SK-N-MC (cell line): ENCODE measurements around the gene PWWP2B.

Source experiments
- FOXP2 ChIP-seq: optimal IDR thresholded peaks from 2 replicates; pipeline ENCODE3; 2011; ENCODE audit warnings: mild to moderate bottlenecking, moderate library complexity; ENCODE audit not compliant: insufficient read depth; ENCODE audit errors: extremely low read length, control extremely low read depth
- POLR2AphosphoS5 ChIP-seq: IDR thresholded peaks from 2 replicates; pipeline ENCODE4 v1.6.1; 2012; ENCODE audit warnings: mild to moderate bottlenecking, low read depth, low read length, borderline replicate concordance

DNA sequence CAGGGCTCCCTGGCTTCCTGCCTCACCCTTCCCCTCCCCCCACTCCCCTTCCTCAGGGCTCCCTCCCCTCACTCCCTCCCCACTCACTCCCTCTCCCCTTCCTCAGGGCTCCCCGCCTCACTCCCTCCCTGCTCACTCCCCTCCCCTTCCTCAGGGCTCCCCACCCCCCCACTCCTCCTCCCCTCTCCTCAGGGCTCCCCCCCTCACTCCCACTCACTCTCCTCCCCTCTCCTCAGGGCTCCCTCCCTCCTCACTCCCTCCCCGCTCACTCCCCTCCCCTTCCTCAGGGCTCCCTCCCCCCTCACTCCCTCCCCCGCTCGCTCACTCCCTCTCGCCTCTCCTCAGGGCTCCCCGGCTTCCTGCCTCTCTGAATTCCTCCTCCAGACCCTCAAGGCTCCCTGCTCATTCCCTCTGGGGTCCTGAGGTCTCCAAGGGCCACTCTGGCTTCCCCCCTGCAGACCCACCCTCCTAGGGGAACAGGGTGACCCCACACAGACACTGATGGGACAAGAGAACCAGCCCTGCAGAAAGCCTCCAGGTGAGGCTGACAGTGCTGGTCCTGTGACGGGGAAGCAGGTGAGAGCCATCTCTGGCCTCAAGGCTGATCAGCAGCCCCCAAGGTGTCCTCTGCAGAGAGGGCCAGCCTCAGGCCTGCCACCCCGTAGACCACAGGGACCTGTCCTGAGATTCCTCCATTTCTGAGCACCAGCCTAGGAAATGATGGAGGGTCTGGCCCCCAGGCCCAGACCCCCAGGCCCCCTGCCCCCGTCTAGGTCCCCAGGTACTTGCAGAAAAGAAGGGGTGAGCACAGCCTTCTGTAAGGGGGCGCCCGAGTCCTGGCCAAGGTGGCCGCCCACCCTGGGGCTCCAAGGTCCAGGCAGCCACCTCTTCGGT, 47.2 kb downstream of the PWWP2B start:
- no peak for TF ChIP-seq FOXP2
- TF ChIP-seq POLR2AphosphoS5: no peak
